ENCODE results near the gene KRTAP22-2.

Gene KRTAP22-2

DNA sequence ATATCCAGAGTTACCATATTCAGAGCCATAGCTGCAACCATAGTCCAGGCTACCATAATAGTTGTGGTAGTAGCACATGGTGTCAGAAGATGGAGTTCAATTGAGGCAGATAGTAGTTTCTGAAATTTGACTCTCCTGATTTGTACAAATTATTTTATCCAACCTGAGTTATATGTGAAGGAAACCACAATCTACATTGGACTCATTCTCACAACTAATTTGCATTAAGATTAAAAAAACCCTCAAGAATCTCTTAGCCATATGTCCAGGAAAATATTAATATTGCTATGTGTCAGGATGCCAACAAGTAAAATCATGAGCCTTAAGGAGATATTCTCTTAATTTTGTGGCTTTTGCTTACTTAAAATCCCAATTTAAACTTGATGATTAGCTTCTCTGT is at the start of gene KRTAP22-2:
KRTAP22-2 (minus strand) TSS at position 101 of the 400 bp plus-strand sequence.
- DNase-seq (ENCODE audit: low read depth, low spot score) = no peak

DNA sequence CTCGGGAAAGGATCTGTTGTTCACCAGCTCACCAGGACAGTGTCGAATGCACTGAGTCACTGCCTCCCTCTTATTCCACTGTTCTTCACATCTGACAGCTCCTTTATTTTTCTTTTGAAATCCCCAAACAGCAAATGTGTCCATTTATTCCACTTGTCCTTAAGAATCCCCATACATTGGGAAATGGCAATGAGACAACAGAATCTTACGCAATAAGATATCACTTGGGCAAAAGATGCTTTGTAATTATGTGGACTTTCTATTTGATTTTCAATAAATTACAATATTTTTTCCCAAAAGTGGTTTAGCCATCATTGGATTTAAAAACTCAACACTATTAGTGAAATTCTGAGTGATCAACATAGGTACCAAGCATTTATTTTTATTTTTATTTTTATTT is 48.5 kb upstream of the KRTAP22-2 start:
- DNase-seq (ENCODE audit: low read depth, low spot score) = no peak

DNA sequence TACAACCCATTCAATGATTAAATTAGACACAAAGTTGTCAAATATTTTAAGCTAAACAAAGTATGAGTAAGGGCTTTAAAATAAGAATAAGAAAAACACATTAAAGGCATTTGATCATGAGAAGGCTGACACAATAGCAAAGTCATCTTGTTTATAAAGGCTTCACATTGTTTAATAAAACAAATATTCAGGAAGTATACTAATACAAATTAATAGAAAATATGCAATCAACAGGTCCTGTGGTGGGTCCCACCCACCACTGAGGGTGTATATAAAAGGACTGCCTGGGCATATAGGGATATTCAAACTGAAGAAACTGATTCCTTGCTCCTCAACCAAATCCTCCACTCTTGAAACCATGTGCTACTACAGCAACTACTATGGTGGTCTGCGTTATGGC is 44.7 kb upstream of the KRTAP22-2 start, which contains the start of gene KRTAP20-2:
KRTAP20-2 (plus strand) TSS at position 301 of the 400 bp plus-strand sequence; CDS start at position 359, 58 bp downstream.
- no peak for DNase-seq (ENCODE audit: low read depth, low spot score)

DNA sequence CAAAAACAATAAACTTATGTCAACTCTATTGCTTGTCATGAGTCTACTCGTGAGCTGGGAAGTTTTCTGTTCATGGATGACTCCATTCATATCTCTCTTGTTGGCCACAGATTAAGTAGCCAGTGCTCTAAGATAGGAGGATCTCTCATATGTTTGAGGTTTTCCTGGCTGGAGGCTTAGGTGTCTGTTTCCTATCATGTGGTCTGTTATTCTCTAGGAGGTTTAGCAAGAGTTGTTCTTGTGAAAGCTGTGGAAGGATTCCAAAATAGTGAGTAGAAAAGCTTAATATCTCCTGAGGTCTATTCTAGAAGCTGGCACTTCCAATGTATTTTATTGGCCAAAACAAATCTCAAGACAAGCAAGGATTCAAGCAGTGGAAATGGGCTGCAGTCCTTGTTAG is 39.0 kb upstream of the KRTAP22-2 start:
- DNase-seq (ENCODE audit: low read depth, low spot score) = no peak

DNA sequence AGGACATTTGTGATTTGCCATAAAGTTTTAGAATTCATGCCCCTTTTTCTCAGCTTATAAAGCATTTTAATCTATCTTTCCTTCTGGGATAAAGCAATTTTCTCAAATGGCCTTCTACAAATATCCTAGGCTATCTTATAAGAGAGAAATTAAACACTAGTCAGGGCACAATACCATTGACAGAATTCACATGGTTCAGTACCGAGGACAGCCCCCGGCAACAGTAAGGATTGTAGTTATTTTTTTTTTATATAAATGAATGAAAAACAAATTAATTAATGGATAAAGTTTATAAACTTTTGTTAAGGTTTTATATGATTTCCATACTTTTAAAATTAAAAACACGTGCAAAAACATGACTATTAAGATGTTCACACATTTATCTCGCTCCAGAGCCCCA is 37.9 kb upstream of the KRTAP22-2 start:
- DNase-seq (ENCODE audit: low read depth, low spot score) = no peak

DNA sequence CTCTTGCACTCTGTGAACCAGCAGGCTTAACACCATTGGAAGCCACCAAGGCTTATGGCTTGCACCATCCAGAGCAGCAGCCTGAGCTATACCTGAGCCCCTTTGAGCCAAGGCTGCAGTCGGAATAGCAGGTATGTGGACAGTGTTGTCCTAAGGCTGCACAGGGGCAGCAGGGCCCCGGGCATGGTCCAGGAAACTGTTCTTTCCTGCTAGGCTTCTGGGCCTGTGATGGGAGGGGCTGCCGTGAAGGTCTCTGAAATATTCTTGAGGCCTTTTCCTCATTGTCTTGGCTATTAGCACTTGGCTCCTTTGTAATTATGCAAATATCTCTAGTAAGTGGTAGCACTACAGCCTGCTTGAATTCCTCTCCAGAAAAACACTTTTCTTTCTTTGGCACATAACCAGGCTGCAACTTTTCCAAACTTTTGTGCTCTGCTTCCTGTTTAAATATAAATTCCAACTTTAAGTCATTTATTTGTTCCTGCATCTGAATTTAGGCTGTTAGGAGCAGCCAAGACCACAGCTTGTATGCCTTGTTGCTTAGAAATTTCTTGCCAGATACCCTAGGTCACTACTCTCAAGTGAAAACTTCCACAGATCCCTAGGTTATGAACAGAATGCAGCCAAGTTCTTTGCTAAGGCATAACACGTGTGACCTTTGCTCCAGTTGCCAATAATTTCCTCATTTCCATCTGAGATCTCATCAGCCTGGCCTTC is 35.4 kb upstream of the KRTAP22-2 start:
- no peak for DNase-seq (ENCODE audit: low read depth, low spot score)

DNA sequence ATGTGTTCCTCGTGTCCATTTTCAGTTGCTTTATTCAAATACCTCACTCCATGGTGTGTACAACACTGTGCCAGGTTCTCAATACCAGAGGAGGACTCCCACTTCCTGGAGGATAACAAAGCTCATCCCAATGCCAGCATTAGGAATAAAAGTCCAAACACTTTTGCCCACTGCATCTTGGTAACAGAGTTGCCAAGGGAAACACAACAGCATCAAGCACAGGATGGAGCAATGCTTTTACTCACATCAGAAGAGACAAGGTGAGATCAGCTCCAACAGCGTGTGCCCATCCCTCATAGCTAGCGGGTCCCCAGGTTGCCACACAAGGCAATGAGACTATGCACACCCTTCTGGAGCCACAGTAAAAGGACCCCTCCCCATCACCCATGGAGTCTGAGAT is 33.2 kb upstream of the KRTAP22-2 start:
- DNase-seq (ENCODE audit: low read depth, low spot score) = no peak

DNA sequence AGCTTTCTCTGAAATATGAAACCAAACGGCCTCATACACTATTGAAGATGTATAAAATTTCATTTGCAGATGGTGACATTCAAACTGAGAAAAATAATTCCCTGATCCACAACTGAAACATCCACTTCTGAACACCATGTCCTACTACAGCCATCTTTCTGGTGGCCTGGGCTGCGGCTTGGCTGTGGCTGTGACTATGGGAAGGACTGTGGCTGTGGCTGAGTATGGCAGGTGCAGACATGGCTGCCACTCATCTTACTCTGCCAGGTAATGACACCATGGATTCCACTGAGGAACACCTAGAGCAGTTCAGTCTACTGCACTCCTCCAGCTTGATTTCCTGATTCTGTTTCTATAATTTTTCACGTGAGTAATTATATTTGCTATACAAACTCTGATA is 30.3 kb upstream of the KRTAP22-2 start, which contains the start of gene KRTAP20-4:
KRTAP20-4 (plus strand) TSS at position 106 of the 400 bp plus-strand sequence.
- no peak for DNase-seq (ENCODE audit: low read depth, low spot score)

DNA sequence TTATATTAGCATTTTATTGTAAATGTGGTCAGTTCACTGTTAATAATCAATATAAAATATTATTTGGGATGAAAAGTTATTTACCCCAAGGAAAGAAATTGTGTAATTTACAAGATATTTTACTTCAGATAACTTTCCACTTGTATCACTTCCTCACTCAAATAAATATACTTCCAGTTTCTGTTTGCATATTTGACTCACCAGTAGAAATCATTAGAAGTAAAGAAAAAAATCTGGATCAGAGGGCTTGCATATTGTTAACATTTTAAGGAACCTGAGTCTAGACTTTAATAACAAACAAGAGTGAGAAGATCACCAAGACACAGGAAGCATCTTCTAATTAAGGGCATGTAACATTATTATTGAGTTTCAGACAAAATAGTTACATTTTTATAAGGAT is 29.9 kb upstream of the KRTAP22-2 start:
- DNase-seq (ENCODE audit: low read depth, low spot score) = no peak

DNA sequence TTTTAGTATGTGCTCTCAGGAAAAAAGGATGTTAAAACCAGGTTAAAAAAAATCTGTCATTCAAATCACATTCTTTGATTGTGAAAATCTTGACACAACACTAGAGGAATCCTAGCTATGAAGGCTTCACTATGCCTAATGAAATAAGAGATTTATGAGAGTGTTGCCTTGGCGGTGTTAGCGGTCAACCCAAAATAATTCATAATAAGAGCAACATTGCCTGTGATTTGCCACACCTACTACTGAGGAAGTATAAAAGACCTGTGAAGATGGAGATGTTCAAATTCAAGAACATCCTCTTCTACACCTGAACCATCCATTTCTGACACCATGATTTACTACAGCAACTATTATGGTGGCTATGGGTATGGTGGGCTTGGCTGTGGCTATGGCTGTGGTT is 25.9 kb upstream of the KRTAP22-2 start, which contains the start of gene KRTAP20-1:
KRTAP20-1 (plus strand) TSS at position 301 of the 400 bp plus-strand sequence; CDS start at position 331, 30 bp downstream.
- DNase-seq (ENCODE audit: low read depth, low spot score) = no peak

DNA sequence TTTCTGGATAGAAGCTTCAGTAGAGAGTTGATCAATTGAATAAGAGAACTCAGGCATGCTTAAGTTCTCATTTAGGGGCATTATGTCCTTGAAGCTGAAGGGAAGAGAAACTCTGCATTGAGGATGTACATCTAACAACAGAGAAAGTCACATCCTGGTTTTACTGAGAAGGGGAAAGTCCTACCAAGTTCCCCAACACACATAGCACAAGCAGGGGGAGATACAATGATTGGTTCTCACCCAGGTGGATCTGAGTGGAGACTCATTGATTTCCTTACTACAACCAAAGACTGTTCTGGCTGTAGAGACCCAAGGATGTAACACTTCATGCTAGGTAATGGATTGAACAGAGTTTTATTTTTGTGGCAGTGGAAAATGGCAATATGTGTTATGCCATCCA is 25.0 kb upstream of the KRTAP22-2 start:
- DNase-seq (ENCODE audit: low read depth, low spot score) = no peak

DNA sequence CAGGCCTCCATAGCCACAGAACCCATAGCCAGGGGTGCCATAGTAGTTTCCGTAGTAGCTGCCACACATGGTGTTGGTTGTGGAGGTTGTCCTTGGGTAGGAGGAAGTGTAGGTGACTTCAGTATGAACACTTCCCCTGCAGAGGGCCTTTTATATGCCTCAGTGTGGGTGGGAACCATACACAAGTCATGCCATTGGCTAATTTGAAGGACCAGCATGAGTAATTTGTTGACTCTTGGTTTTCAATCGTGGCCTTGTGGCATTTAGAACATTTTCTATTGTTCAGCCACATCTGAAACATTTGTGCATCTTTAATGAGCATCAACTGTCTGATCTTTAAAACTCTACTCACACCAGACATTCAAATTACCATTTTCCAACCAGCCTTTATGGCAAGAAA is 23.6 kb upstream of the KRTAP22-2 start, which contains the start of gene KRTAP6-1:
KRTAP6-1 (minus strand) TSS at position 95 of the 400 bp plus-strand sequence; CDS start at position 69, 26 bp downstream.
- no peak for DNase-seq (ENCODE audit: low read depth, low spot score)

DNA sequence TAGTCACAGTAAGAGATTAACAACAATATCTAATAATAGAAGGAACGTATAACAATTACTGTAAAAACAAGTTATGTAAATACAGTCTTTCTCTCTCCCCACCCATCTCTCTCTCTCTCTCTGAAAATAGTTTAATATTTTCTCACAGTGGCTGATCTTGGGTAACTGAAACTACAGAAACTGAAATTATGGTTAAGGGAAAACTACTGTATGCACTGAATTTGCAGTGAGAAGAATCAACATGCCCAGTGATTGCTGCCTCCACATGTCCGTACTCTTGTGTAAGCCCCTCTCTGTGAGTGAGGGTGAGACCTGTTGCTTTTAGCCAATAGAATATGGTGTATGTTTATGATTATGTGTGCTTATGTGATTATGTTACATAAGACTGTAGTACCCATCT is 21.9 kb upstream of the KRTAP22-2 start:
- no peak for DNase-seq (ENCODE audit: low read depth, low spot score)

DNA sequence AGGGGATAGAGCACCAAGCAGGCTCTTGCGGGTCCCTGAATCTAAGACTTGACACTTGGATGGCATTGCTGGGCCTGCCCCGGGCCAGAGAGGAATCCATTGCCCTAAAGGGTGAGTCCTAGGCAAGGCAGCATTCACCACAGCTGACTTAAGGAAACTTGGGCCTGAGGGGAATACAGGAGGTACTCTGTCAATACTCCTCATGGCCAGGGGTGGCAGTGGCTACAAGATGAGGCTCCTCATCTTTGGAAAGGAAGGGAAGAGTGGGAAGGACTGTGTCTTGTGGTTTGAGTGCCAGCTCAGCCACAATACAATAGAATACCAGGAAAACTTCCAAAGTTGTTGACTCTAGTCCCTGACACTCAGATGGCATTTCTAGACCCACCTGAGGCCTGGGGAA is 15.8 kb upstream of the KRTAP22-2 start:
- no peak for DNase-seq (ENCODE audit: low read depth, low spot score)

DNA sequence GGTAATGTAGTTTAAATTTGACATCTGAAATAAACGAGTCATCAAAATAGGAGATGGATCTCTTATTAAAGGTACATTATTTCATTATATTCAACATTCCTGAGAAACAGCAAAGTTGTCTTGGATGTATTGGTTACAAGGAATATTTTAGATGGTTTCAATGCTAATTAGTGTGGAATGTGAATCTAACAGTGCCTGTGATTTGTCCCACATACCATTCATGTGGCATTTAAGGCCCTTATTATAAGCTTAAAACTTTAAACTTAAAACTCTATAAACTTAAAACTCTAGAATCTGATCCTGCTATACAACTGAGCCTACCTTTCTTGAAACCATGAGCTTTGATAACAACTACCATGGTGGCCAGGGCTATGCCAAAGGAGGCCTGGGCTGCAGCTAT is 10.6 kb upstream of the KRTAP22-2 start, which contains the start of gene KRTAP22-1:
KRTAP22-1 (plus strand) TSS at position 301 of the 400 bp plus-strand sequence.
- DNase-seq (ENCODE audit: low read depth, low spot score) = no peak

DNA sequence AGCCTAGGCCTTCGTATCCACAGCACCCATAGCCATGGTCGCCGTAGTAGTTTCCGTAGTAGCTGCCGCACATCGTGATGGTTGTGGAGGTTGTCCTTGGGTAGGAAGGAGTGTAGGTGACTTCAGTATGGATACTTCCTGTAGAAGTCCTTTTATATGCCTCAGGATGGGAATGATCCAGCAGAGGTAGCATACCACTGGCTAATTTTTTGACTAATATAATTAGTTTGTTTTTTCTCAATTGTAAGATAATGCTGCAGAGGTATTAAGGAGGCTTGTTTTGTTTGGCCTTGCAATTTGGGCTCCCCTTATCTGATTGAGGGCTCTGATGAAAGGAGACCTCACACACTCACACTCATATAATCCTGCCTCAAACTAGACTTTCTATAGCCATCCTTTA is 8.6 kb upstream of the KRTAP22-2 start, which contains the start of gene KRTAP6-2:
KRTAP6-2 (minus strand) TSS at position 101 of the 400 bp plus-strand sequence; CDS start at position 73, 28 bp downstream.
- no peak for DNase-seq (ENCODE audit: low read depth, low spot score)

DNA sequence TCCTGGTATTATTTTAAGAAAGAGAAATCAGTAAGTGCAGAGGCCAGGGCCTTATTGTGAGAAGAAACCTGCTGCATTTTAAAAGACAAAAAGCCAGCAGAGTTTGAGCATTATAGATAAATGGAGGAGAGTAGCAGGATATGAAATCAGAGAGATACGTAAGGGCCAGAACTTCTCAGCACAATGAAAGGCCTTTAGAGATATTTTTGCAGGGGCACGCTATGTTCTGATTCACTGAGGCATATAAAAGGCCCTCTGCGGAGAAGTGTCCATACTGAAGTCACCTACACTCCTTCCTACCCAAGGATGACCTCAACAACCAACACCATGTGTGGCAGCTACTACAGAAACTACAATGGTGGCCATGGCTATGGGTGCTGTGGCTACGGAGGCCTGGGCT is 1.9 kb upstream of the KRTAP22-2 start, which contains the start of gene KRTAP6-3:
KRTAP6-3 (plus strand) TSS at position 301 of the 400 bp plus-strand sequence; CDS start at position 307, 6 bp downstream.
- DNase-seq (ENCODE audit: low read depth, low spot score) = no peak

DNA sequence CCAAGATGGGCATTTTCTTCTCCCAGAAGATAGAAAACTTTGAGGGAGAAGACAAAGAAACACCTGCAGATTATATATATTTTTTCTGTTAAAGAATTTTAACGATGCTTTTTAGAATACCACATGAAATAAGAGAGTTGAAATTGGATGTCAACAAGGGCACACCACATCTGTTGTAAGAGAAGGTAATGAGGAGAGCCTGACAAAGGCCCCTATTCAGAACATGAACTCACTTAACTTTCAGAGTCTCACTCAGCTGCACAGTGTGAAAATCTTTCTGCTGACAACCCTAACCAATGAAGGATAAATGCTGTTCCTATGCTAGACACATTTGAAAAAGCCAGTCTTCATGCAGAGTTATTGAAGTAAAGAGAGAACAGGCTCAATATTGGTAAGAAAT is 7.3 kb downstream of the KRTAP22-2 start:
- no peak for DNase-seq (ENCODE audit: low read depth, low spot score)

DNA sequence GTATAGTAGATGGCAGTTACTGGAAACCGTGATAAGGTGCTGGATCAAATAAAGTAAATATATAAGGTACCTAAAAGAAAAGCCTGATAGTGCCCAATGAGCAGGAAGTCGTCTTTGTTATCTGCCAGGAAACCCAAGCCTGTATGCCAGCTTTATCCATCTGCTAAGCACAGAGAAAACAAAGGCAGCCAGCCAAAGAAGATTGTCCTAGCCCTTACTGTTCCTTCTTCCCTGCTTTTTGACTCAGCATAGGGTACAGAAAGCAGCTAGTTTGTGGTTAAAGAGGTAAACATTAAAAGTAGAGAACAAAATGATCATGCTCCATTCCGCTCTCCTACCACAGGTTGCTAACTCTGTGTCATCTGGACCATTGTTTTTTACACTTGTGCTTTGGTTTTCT is 10.1 kb downstream of the KRTAP22-2 start:
- DNase-seq (ENCODE audit: low read depth, low spot score) = no peak

DNA sequence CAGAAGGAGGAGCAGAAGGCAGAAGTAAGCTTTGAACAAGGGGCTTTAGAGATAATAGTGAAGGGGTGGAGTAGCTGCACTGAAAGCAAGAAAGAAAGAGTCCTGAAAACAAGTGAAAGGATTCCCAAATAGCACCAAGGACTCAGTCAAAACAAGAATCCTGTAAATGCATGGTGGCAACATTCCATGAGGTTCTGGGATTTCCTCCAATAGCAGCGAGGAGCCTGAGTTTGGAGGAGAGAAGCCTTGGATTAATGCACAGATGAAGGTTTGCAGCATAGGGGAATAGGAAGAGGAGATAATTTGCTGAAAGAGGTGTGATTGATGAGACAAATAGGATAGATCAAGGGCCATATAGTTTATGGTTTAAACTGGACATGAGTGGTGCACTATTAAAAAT is 10.9 kb downstream of the KRTAP22-2 start:
- no peak for DNase-seq (ENCODE audit: low read depth, low spot score)

DNA sequence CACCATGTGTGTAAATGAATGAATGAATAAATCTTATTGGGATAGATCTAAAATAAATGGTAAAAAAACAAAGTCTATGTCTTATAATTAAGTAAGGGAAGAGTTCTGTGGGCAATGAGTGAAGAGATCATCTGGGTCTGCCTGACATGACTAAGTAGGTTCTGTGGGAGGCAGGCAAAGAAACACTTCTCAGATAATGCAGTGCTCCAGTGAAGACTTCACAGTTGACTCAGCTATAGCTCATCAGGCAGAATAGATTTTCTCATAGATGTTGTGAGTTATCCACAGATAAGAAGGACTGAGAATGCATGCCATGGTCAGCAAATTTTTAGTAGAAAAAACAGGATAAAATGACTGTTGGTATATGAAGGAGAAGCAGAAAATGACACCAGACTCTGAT is 12.4 kb downstream of the KRTAP22-2 start:
- DNase-seq (ENCODE audit: low read depth, low spot score) = no peak

DNA sequence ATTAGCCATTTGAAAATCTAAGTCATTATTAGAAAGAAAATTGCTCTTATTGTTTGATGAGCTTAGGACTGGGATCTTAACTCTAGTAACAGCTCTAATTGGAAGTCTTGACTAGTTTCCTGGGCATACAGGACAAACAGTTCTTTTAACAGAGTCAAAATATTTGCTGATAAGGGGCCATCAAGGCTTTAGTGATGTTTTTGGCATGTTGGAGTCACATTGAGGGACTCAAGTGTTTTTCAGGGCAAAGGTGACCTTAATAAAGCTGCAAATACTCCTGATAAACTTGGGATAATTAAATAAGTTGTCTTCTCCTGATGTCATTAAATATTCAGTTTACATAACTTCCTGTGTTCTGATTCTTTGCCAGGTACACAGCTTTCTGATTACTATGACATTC is 22.6 kb downstream of the KRTAP22-2 start:
- no peak for DNase-seq (ENCODE audit: low read depth, low spot score)

DNA sequence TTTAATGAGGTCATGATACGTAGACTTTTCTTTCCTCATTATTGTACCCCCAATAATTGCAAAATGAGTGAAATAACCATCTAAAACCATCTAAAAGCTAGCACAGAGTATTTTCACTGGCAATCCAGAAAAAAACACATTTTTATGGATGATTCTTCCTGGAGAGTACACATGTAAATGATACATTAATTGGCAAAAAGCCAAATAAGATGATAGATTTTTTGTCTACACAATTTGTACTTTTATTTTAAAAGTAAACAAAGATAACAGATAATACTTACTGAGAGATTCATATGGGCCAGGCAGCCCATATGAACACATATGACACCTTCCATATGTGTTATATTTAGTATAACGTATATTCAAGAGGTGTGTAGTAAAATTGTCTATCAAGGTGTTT is 26.6 kb downstream of the KRTAP22-2 start:
- no peak for DNase-seq (ENCODE audit: low read depth, low spot score)
